Epidermal melanocyte (primary cell): Measurements from ENCODE around the gene RET.
"Not testable (repeated sequence)": the region's sequence is repeated elsewhere in the genome, so short reads cannot be mapped to it uniquely, and the experiment has no call there.

ENCODE experiments used
- DNase-seq: peaks from one replicate; pipeline ENCODE4 v3.0.0; 2011; ENCODE audit warnings: low spot score; ENCODE audit not compliant: insufficient read length

The RET gene

GRCh38 chr10:43134126-43134905, 57.4 kb downstream of the RET start:
- no peak for DNase-seq

- no peak for DNase-seq
Observed at GRCh38 chr10:43135064-43135463, 58.2 kb downstream of the RET start.

GRCh38 chr10:43135656-43136055, 58.8 kb downstream of the RET start:
- DNase-seq, result no peak

- DNase-seq, result no peak
Observed at GRCh38 chr10:43136432-43136831, 59.6 kb downstream of the RET start.

GRCh38 chr10:43136995-43137716, 60.3 kb downstream of the RET start:
- DNase-seq, result no peak

DNA sequence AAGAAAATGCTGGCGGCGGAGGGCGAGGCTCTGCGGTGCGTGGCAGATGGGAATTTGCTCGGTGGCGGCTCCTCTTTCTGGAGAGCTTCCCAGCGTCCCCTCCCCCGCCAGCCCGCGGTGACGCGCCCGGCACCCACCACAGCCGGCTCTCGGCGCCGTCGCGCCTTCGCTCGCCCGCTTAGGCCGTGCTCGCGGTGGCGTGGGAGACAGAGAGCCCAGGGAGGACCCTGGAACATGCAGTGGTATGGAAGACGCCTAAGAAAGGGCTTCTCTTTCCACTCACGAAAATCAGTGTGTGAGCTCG, 60.8 kb downstream of the RET start:
- peak; percentile 42 for DNase-seq

GRCh38 chr10:43138021-43138756, 61.3 kb downstream of the RET start, which contains the start of gene CSGALNACT2:
TSS of gene CSGALNACT2 (plus strand) at chr10:43138445. CDS start at chr10:43155150, 16,705 bp downstream.
- DNase-seq, result peak; percentile 83

GRCh38 chr10:43138757-43139241, 61.9 kb downstream of the RET start:
- DNase-seq, result no peak

- no peak for DNase-seq
Observed at GRCh38 chr10:43141421-43141820, 64.6 kb downstream of the RET start.

- no peak for DNase-seq
Observed at GRCh38 chr10:43145311-43145710, 68.4 kb downstream of the RET start.

- DNase-seq, result not testable (repeated sequence)
Observed at GRCh38 chr10:43145936-43146335, 69.1 kb downstream of the RET start.

DNA sequence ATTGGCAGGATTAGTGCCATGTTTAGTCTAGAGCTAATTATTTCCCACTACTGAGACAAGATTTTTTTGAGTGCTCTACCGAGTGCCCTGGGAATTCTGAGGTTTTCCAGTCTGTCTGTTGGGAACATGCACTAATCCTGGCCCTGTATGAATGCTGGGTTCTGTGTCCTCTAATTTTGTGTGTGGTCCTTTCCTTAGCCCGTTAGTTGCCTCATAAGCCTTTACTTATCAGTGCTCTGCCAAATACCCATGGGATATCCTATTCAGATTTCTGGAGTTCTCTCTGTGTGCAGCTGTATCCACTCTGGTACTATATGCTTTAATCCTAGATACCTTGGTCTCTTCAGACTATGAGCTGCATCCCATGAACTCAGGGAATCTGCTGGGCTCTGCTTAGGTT, 74.5 kb downstream of the RET start:
- no peak for DNase-seq

- DNase-seq, result no peak
Observed at GRCh38 chr10:43153901-43154300, 77.0 kb downstream of the RET start.

DNA sequence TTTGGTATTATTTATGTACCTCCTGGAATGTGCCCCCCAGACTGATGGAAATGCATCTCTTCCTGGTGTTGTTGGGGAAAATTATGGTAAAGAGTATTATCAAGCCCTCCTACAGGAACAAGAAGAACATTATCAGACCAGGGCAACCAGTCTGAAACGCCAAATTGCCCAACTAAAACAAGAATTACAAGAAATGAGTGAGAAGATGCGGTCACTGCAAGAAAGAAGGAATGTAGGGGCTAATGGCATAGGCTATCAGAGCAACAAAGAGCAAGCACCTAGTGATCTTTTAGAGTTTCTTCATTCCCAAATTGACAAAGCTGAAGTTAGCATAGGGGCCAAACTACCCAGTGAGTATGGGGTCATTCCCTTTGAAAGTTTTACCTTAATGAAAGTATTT, 78.4 kb downstream of the RET start:
- no peak for DNase-seq

GRCh38 chr10:43155741-43156140, 78.9 kb downstream of the RET start:
- no peak for DNase-seq

DNA sequence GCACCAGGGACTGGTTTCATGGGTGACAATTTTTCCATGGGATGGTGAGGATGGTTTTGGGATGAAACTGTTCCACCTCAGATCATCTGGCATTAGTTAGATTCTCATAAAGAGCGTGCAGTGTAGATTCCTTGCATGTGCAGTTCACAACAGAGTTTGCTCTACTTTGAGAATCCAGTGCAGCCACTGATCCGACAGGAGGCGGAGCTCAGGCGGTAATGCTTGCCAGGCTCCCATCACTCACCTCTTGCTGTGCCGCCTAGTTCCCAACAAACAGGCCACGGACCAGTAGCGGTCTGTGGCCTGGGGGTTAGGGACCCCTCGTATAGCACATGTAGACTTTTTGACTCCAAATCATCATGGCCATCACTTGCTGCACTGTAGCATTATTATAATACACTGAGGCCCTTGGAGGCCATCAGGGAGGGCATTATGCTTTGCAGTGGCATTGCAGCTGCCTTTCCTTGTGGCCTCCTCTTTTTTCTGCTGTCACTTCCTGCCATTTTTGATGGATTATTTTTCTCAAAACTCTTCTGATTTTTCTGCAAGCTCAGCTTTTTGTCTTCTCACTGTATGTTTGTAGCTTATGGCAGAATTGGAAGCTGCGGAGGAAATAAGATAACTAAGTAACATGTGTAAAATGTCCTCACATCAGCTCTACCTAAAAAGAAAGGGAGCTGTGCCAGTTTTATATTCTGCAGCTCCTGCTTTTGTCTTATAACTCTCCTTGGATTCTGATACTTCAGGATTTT, 79.9 kb downstream of the RET start:
- no peak for DNase-seq

DNA sequence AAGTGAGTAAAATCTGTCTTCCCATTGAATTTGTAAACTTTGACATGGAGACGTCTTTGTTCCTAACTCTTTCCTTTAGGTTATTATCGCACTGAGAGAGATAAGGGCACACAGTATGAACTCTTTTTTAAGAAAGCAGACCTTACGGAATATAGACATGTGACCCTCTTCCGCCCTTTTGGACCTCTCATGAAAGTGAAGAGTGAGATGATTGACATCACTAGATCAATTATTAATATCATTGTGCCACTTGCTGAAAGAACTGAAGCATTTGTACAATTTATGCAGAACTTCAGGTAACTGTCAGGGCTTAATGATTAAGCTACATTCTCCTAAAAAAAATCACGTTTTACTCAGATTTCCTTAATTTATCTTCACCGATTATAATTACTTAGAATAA, 81.8 kb downstream of the RET start:
- no peak for DNase-seq

DNA sequence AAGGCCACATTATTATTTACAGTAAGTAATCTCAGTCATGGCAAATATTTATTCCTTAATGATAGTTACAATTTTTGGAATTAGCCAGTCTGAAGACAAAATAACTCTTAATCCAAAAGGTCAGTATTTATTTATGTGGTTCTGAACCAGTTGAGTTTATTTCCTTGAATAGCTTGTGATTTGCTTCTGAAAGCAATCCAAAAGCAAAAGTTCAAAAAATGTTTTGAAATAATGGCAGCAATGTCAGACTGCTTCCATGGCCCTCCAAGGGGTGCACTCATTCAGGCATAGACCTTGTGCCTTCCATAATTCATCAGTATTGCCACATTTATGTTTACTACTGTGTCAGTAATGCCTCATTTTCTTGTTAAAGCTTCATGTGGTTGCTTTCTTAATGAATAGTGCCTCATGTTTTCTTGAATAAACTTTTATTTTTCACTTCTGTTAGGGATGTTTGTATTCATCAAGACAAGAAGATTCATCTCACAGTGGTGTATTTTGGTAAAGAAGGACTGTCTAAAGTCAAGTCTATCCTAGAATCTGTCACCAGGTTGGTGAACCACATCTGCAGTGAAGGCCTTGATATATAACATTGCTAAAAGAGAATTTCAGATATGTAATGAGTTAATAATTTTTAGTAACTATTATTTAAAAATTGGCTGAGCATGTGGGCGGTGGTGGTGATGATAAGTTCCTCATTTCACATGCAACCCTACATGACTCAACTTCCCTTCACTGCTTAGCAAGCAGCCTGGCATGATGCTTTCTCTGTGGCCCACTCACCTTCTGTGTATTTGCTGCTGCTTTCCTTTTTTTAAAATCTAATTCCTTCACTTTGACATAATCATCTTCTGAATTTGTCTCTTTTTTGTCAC, 83.4 kb downstream of the RET start:
- peak; percentile 39 for DNase-seq

DNA sequence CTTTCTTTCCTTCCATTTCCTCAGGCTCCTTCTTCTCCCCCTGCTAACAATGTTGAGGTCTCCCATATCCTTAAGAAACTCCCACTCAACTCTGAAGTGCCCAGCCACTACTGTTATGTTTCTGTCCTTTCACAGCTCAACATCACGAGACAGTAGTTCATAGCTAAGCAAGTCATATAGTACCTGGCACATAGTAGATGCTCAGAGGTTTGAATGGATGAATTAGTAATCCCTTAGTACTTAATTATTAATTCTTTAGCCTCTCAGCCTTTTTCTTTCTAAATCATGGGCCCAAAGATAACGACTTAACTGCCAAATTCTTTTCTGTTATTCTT, 84.0 kb downstream of the RET start:
- no peak for DNase-seq

DNA sequence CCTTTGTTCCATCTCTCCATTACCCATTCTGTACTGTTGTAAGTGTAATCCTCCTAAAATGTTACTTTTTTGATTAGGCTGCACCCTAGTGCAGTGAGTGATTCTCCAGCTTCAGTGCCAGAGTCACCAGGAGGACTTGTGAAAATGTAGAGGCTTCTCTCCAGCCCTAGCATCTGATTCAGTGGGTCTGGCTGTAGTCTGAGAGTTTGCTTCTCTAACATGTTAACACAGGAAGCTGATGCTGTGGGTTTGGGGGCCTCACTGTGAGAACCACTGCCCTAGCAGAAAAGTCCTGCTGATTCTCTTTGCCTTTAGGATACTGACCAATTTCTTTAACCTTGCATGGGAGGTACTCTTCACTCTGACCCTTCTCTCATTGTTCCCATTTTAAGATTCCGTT, 85.7 kb downstream of the RET start:
- DNase-seq, result no peak
